Upper lobe of left lung (tissue), 6 donors: ENCODE measurements around the gene ADAMTSL5. TPM values are rescaled to one million over a fixed set of nuclear protein-coding genes. Genes with fewer than 3 reads are reported as not detected.

ENCODE experiments used
- ATAC-seq, 2 donors: fragments of 200-7000 bp; cut with Tn5 transposase; one replicate each; pipeline ENCODE4 v1.9.1; 2022; ENCODE audit warnings: mild to moderate bottlenecking in 2 of 2, moderate library complexity in 2 of 2; ENCODE audit not compliant: low FRiP score in 2 of 2
- DNase-seq, 2 donors: peaks; one replicate each; pipeline ENCODE4 v3.0.0-alpha.2; 2019 to 2020
- H3K27ac ChIP-seq, 4 donors: fragments of 200-600 bp; sonication (generic); one replicate each; pipeline ENCODE4 v1.5.1; 2016 to 2019
- H3K27me3 ChIP-seq, 4 donors: fragments of 200-600 bp; sonication (generic); one replicate each; pipeline ENCODE4 v1.5.1; 2017 to 2019
- H3K36me3 ChIP-seq, 4 donors: fragments of 200-600 bp; sonication (generic); one replicate each; pipeline ENCODE4 v1.5.1; 2016 to 2019
- H3K4me1 ChIP-seq, 4 donors: fragments of 200-600 bp; sonication (generic); one replicate each; pipeline ENCODE4 v1.5.1; 2018 to 2019
- H3K4me3 ChIP-seq, 4 donors: fragments of 200-600 bp; sonication (generic); one replicate each; pipeline ENCODE4 v1.5.1; 2017 to 2019; ENCODE audit warnings: mild to moderate bottlenecking in 2 of 4, moderate library complexity in 1 of 4
- H3K9me3 ChIP-seq, 4 donors: fragments of 200-600 bp; sonication (generic); one replicate each; pipeline ENCODE4 v1.5.1; 2018 to 2019
- EP300 ChIP-seq, 4 donors: sonication (generic); formaldehyde crosslinking; IDR thresholded peaks; one replicate each; pipeline ENCODE4 v1.5.1; 2017; ENCODE audit warnings: antibody characterized with exemption in 4 of 4, control low read depth in 2 of 4
- POLR2A ChIP-seq, 4 donors: fragments of 450-650 bp; IDR thresholded peaks; one replicate each; pipeline ENCODE4 v1.5.1; 2016 to 2017; ENCODE audit warnings: antibody characterized with exemption in 4 of 4, mild to moderate bottlenecking in 2 of 4
- POLR2AphosphoS5 ChIP-seq, 2 donors: sonication (generic); formaldehyde crosslinking; IDR thresholded peaks; one replicate each; pipeline ENCODE4 v1.5.1; 2017; ENCODE audit warnings: antibody characterized with exemption in 2 of 2
- WGBS, 2 donors: methylation state at CpG; one replicate each; pipeline ENCODE4 v1.1.5; 2017 to 2018; 5-methylcytosine and 5-hydroxymethylcytosine counted together
- total RNA-seq, 6 donors: library from RNA; depleted of rRNA in 4 of 6; stranded (reverse); fragments of >200 nt in 4 of 6; gene quantifications; one replicate each; pipeline versions ENCODE4 v1.1.0 to v1.2.1, GENCODE V29; 2016 to 2021
- TF ChIP-seq, protein P1 (sequence below), 6 experiments: fragments of 450-650 bp in 4 of 6; fragments of 200-600 bp in 2 of 6; sonication (generic) in 2 of 6; IDR thresholded peaks; one replicate each; pipeline ENCODE4 v1.5.1; 2016 to 2019; ENCODE audit warnings: antibody characterized with exemption in 6 of 6
- donor health status: DM: no; HTN: no; CAD: no; lungs with moderate emphysema.
- donor health status: DM: no; HTN: yes; CAD: no; lungs with severe emphysema.

ADAMTSL5 gene
- total RNA-seq, 6 donors from 2014 or later = 0.89 to 11.5 (median 4.9) TPM

DNA sequence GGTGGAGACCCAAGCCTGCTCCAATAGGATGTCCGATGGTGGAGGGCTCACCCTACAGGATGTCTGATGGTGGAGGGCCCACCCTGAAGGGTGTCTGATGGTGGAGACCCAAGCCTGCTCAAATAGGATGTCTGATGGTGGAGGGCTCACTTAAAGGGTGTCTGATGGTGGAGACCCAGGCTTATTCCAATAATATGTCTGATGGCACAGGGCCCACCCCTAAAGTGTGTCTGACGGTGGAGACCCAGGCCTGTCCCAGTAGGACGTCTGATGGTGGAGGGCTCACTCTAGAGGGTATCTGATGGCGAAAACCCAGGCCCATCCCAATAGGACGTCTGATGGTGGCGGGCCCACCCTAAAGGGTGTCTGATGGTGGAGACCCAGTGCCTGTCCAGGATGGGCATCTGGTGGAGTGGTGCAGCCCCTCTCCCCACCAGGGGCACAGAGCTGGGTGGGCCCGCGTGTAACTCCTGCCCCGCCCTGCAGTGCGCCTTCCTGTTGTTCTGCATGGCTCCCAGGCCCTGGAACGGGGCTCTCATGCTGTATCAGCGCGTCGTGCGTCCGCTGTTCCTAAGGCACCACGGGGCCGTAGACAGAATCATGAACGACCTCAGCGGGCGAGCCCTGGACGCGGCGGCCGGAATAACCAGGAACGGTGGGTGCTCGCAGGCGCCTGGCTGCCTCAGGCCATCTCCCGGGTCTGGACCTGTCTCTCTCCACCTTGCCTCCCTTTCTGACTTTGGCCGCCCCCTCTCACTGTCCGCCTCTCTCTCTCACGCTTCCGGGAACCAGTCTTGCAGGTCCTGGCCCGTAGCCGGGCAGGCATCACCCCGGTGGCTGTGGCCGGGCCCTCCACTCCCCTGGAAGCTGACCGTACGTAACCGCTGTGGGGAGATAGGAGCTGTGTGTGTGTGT, 16.8 kb downstream of the ADAMTSL5 start:
- peak in 1 of 2 donors; percentile 53 for ATAC-seq

GRCh38 chr19:1495051-1495798, 17.6 kb downstream of the ADAMTSL5 start:
- H3K4me3 ChIP-seq = no peak overlapping the region
- DNase-seq (peak in 1 of 2 donors; percentile 69), ATAC-seq (no peak)
- no peaks in the 10 kb centered on the region for H3K9me3 ChIP-seq
- WGBS, 2 donors = 81 to 84% methylated on average over 8 to 37 of the region's 37 CpGs
- TF ChIP-seq POLR2AphosphoS5 (IDR thresholded peaks at IDR 0.05) = no peak
- no peak for TF ChIP-seq POLR2A (IDR thresholded peaks at IDR 0.05)
- TF ChIP-seq, protein P1, sequence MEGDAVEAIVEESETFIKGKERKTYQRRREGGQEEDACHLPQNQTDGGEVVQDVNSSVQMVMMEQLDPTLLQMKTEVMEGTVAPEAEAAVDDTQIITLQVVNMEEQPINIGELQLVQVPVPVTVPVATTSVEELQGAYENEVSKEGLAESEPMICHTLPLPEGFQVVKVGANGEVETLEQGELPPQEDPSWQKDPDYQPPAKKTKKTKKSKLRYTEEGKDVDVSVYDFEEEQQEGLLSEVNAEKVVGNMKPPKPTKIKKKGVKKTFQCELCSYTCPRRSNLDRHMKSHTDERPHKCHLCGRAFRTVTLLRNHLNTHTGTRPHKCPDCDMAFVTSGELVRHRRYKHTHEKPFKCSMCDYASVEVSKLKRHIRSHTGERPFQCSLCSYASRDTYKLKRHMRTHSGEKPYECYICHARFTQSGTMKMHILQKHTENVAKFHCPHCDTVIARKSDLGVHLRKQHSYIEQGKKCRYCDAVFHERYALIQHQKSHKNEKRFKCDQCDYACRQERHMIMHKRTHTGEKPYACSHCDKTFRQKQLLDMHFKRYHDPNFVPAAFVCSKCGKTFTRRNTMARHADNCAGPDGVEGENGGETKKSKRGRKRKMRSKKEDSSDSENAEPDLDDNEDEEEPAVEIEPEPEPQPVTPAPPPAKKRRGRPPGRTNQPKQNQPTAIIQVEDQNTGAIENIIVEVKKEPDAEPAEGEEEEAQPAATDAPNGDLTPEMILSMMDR (IDR thresholded peaks at IDR 0.05) = no peak
- TF ChIP-seq EP300 (IDR thresholded peaks at IDR 0.05) = no peak
- no peaks in the 10 kb centered on the region for H3K36me3 ChIP-seq
- peaks cover 6 to 20% (median 10%) of the 10 kb centered on the region in 4 donors for H3K4me1 ChIP-seq
- H3K27me3 ChIP-seq = peaks cover 0 to 3% (median 0%) of the 10 kb centered on the region in 4 donors
- no peak overlapping the region for H3K27ac ChIP-seq

More for the DNA sequence above, 16.8 kb downstream of the ADAMTSL5 start:
- Histone ChIP-seq H3K27ac (no peak overlapping the region), H3K4me1 (peaks cover 6 to 18% (median 8%) of the 10 kb centered on the region in 4 donors), H3K4me3 (no peak overlapping the region), H3K9me3 (no peaks in the 10 kb centered on the region), H3K36me3 (no peaks in the 10 kb centered on the region), H3K27me3 (peaks cover 0 to 3% (median 0%) of the 10 kb centered on the region in 4 donors)
- peak; percentile 34 to 83 for DNase-seq
- no peak for TF ChIP-seq POLR2A (IDR thresholded peaks at IDR 0.05)
- TF ChIP-seq EP300 (IDR thresholded peaks at IDR 0.05) = no peak
- no peak for TF ChIP-seq POLR2AphosphoS5 (IDR thresholded peaks at IDR 0.05)
- TF ChIP-seq, protein P1 (IDR thresholded peaks at IDR 0.05) = no peak
- WGBS, 2 donors = 70 to 72% methylated on average over 39 to 40 of the region's 40 CpGs

DNA sequence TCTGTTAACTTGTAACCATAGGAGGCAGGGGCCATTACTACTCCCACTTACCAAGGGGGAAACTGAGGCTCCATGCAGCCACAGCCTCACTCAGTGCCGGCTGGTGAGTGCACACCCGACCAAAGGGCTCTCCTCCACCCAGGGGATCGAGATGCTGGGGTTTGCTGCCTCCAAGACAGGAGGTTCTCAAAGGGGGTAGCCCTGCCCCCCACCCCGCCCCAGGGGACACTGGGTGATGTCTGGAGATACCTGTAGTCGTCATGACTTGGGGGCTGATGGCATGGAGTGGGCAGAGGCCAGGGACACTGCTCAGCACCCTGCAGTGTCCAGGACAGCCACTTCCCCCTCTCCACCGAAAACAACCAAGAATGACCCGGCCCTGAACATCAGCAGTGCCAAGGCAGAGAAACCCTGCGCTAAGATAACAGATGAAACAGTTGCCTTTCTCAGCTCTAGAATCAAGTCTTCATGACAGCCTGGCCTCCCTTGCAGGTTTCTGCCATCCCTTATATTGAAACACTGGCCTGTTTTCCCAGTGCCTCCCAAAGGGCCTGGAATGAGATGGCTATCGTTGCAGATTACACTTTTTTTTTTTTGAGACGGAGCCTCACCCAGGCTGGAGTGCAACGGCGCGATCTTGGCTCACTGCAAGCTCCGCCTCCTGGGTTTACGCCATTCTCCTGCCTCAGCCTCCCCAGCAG, 18.6 kb downstream of the ADAMTSL5 start:
- no peaks in the 10 kb centered on the region for H3K9me3 ChIP-seq
- no peak overlapping the region for H3K27ac ChIP-seq
- H3K4me1 ChIP-seq = peaks cover 14 to 29% (median 19%) of the 10 kb centered on the region in 4 donors
- no peak for TF ChIP-seq POLR2A (IDR thresholded peaks at IDR 0.05)
- no peak for TF ChIP-seq EP300 (IDR thresholded peaks at IDR 0.05)
- TF ChIP-seq POLR2AphosphoS5 (IDR thresholded peaks at IDR 0.05) = no peak
- TF ChIP-seq, protein P1 (IDR thresholded peaks at IDR 0.05) = no peak
- ATAC-seq (no peak), DNase-seq (peak in 1 of 2 donors; percentile 33)
- WGBS, 2 donors = 65 to 70% methylated on average over 9 to 15 of the region's 15 CpGs
- H3K36me3 ChIP-seq = no peaks in the 10 kb centered on the region
- no peak overlapping the region for H3K4me3 ChIP-seq
- peaks cover 0 to 3% (median 0%) of the 10 kb centered on the region in 4 donors for H3K27me3 ChIP-seq

- Histone ChIP-seq H3K4me1 (peaks cover 14 to 30% (median 19%) of the 10 kb centered on the region in 4 donors), H3K27me3 (peaks cover 0 to 3% (median 0%) of the 10 kb centered on the region in 4 donors), H3K36me3 (no peaks in the 10 kb centered on the region), H3K9me3 (no peaks in the 10 kb centered on the region), H3K27ac (no peak overlapping the region), H3K4me3 (no peak overlapping the region)
- ATAC-seq = no peak
- DNase-seq = peak in 1 of 2 donors; percentile 61
- 77 to 84% methylated on average over 7 of the region's 10 CpGs for WGBS, 2 donors
- no peak for TF ChIP-seq POLR2A (IDR thresholded peaks at IDR 0.05)
- no peak for TF ChIP-seq EP300 (IDR thresholded peaks at IDR 0.05)
- TF ChIP-seq, protein P1 (IDR thresholded peaks at IDR 0.05) = no peak
- TF ChIP-seq POLR2AphosphoS5 (IDR thresholded peaks at IDR 0.05) = no peak
These were observed 20.3 kb downstream of the ADAMTSL5 start for GRCh38 chr19:1492474-1493006.
